ENCODE measurements around the gene C1orf35.

- TF ChIP-seq CTCF (IDR thresholded peaks at IDR 0.05), result no peak
- TF ChIP-seq POLR2A (IDR thresholded peaks at IDR 0.05), result no peak
These were observed 8.6 kb downstream of the C1orf35 start for GRCh38 chr1:228094432-228095016.
